Esophagus muscularis mucosa (tissue), 3 donors: ENCODE data around the gene NR5A2.

Source experiments
- CTCF ChIP-seq, 3 experiments: fragments of 200-600 bp in 2 of 3; fragments of 450-650 bp in 1 of 3; sonication (generic) in 2 of 3; IDR thresholded peaks; one replicate each; pipeline ENCODE4 v1.5.1; 2017 to 2019; ENCODE audit warnings: antibody characterized with exemption in 3 of 3, mild to moderate bottlenecking in 2 of 3, moderate library complexity in 1 of 3
- POLR2A ChIP-seq: fragments of 450-650 bp; IDR thresholded peaks from one replicate; pipeline ENCODE4 v1.6.1; 2017; ENCODE audit warnings: antibody characterized with exemption, moderate library complexity, mild to moderate bottlenecking, low read depth
- POLR2AphosphoS5 ChIP-seq, 2 donors: sonication (generic); formaldehyde crosslinking; IDR thresholded peaks; one replicate each; pipeline ENCODE4 v1.6.1; 2017; ENCODE audit warnings: antibody characterized with exemption in 2 of 2

- no peak for TF ChIP-seq CTCF (IDR thresholded peaks at IDR 0.05)
- TF ChIP-seq POLR2A: no peak
- TF ChIP-seq POLR2AphosphoS5 (IDR thresholded peaks at IDR 0.05): no peak
Measured at GRCh38 chr1:200150721-200151120, 123.2 kb downstream of the NR5A2 start.
